Adipose tissue (tissue), 3 donors: ENCODE results near the gene LUZP4. TPM values are rescaled to one million over a fixed set of nuclear protein-coding genes. Genes with fewer than 3 reads are reported as not detected.
"Not testable (repeated sequence)": the region's sequence is repeated elsewhere in the genome, so short reads cannot be mapped to it uniquely, and the experiment has no call there.

Experiments
- H3K27ac ChIP-seq: one replicate; pipeline ENCODE4 v1.5.1; 2013; ENCODE audit warnings: low read depth, low read length
- WGBS, 3 donors: extraction: QIAGEN DNeasy Blood & Tissue Kit; methylation state at CpG; one replicate each; pipeline ENCODE4 v1.1.7; 2013; 5-methylcytosine and 5-hydroxymethylcytosine counted together
- polyA plus RNA-seq, 3 donors: library from polyadenylated mRNA; stranded (reverse); fragments of 200-250 nt; gene quantifications; one replicate each; pipeline ENCODE4 v1.2.3, GENCODE V29; 2013
- donor health status: healthy with polysubstance abuse.
- donor health status: Bipolar disorder and iron deficiency.
- donor health status: healthy.

The LUZP4 gene
- polyA plus RNA-seq, 3 donors = not detected

- no peak overlapping the region for H3K27ac ChIP-seq
- 13 to 20% (median 15%) methylated on average over 17 to 18 of the region's 18 CpGs for WGBS, 3 donors
Measured at GRCh38 chrX:115330498-115331168, 41.1 kb downstream of the LUZP4 start.

- WGBS, 3 donors = 48 to 72% (median 53%) methylated on average over 4 of the region's 4 CpGs
- no peak overlapping the region for H3K27ac ChIP-seq
Measured at GRCh38 chrX:115332832-115333231, 43.3 kb downstream of the LUZP4 start.

- H3K27ac ChIP-seq = no peak overlapping the region
- 48 to 62% (median 61%) methylated on average over 6 of the region's 6 CpGs for WGBS, 3 donors
Measured at GRCh38 chrX:115333446-115333845, 43.9 kb downstream of the LUZP4 start.

GRCh38 chrX:115337491-115338144 is 48.1 kb downstream of the LUZP4 start:
- WGBS, 3 donors = 46 to 66% (median 55%) methylated on average over 5 of the region's 5 CpGs
- no peak overlapping the region for H3K27ac ChIP-seq

- 35 to 57% (median 40%) methylated on average over 3 of the region's 3 CpGs for WGBS, 3 donors
- H3K27ac ChIP-seq = no peak overlapping the region
Measured at GRCh38 chrX:115339441-115340025, 50.0 kb downstream of the LUZP4 start.

- 74 to 98% (median 83%) methylated on average over 1 of the region's 1 CpG for WGBS, 3 donors
- no peak overlapping the region for H3K27ac ChIP-seq
Measured at GRCh38 chrX:115341421-115341820, 51.9 kb downstream of the LUZP4 start.

GRCh38 chrX:115344885-115345614 is 55.5 kb downstream of the LUZP4 start:
- WGBS, 3 donors = 3 to 31% (median 17%) methylated on average over 3 of the region's 3 CpGs
- H3K27ac ChIP-seq = no peak overlapping the region

- H3K27ac ChIP-seq = no peak overlapping the region
Measured at GRCh38 chrX:115345615-115346014, 56.1 kb downstream of the LUZP4 start.

GRCh38 chrX:115346738-115347137 is 57.2 kb downstream of the LUZP4 start:
- 90 to 97% (median 93%) methylated on average over 4 to 7 of the region's 14 CpGs for WGBS, 3 donors
- not testable (repeated sequence) for H3K27ac ChIP-seq

More at GRCh38 chrX:115345615-115346014, 56.1 kb downstream of the LUZP4 start:
- WGBS, 3 donors = 36 to 71% (median 37%) methylated on average over 3 of the region's 3 CpGs

- 61 to 73% (median 70%) methylated on average over 7 of the region's 7 CpGs for WGBS, 3 donors
- no peak overlapping the region for H3K27ac ChIP-seq
Measured at GRCh38 chrX:115348446-115349225, 59.1 kb downstream of the LUZP4 start.

GRCh38 chrX:115350711-115351381 is 61.3 kb downstream of the LUZP4 start:
- no peak overlapping the region for H3K27ac ChIP-seq
- WGBS, 3 donors = 65 to 85% (median 84%) methylated on average over 10 of the region's 10 CpGs

- no peak overlapping the region for H3K27ac ChIP-seq
- 62 to 78% (median 76%) methylated on average over 4 of the region's 4 CpGs for WGBS, 3 donors
Measured at GRCh38 chrX:115356369-115356768, 66.9 kb downstream of the LUZP4 start.

Other genes with a start within 250 kb of the LUZP4 start
- not detected for gene RBMXL3, start 100.3 kb upstream of the LUZP4 start, polyA plus RNA-seq
- gene LRCH2, start 55.6 kb upstream of the LUZP4 start, polyA plus RNA-seq = 1 to 10 TPM in 1 of 3 donors, under 1 TPM in 2; 0.24 to 2.7 (median 0.94) TPM